PC-9 (cell line): ENCODE data around the gene CPNE7. TPM values are rescaled to one million over a fixed set of nuclear protein-coding genes. Genes with fewer than 3 reads are reported as not detected.

Experiments used
- BruUV-seq: library from RNA; stranded (reverse); fragments of 400-500 nt; replicated peaks from 2 replicates; lab custom pipeline; 2021; lab: Mats Ljungman, UMichigan
- CTCF ChIA-PET: fragments of 300-600 bp; sonication (Branson Sonifier 250); formaldehyde crosslinking; loops from one replicate; lab custom pipeline; 2022; ENCODE audit warnings: antibody characterized with exemption; lab: Charles Lee
- POLR2A ChIA-PET: fragments of 300-600 bp; sonication (Branson Sonifier 250); formaldehyde crosslinking; loops from one replicate; lab custom pipeline; 2022; ENCODE audit warnings: antibody characterized with exemption; ENCODE audit not compliant: unreplicated experiment; lab: Charles Lee
- DNase-seq, 2 experiments: peaks; one replicate each; pipeline versions ENCODE4 v3.0.0 to v3.0.0-alpha.2; 2015 to 2022; ENCODE audit warnings: mixed read lengths in 1 of 2
- H2AFZ ChIP-seq: fragments of 200-600 bp; sonication (generic); 2 replicates; pipeline ENCODE4 v1.8.1; 2017; ENCODE audit warnings: antibody characterized with exemption
- H3F3A ChIP-seq: fragments of 200-600 bp; sonication (generic); 2 replicates; pipeline ENCODE4 v1.8.1; 2017; ENCODE audit warnings: antibody characterized with exemption, mild to moderate bottlenecking, low read depth; ENCODE audit not compliant: insufficient read depth
- H3K27ac ChIP-seq: fragments of 200-600 bp; sonication (generic); 2 replicates; pipeline ENCODE4 v1.6.1; 2016; ENCODE audit warnings: mixed run types
- H3K27me3 ChIP-seq: fragments of 200-600 bp; sonication (generic); 2 replicates; pipeline ENCODE4 v1.6.1; 2016; ENCODE audit warnings: low read depth, mixed run types; ENCODE audit not compliant: insufficient read depth
- H3K36me3 ChIP-seq: fragments of 200-600 bp; sonication (generic); 2 replicates; pipeline ENCODE4 v1.6.1; 2016; ENCODE audit warnings: low read depth, mixed run types
- H3K4me1 ChIP-seq: fragments of 200-600 bp; sonication (generic); replicated peaks from 2 replicates; pipeline ENCODE4 v1.6.1; 2016; ENCODE audit warnings: mixed run types; ENCODE audit not compliant: insufficient read depth
- H3K4me2 ChIP-seq: fragments of 200-600 bp; sonication (generic); 2 replicates; pipeline ENCODE4 v1.6.1; 2017; ENCODE audit warnings: mixed run types
- H3K4me3 ChIP-seq: fragments of 200-600 bp; sonication (generic); 2 replicates; pipeline ENCODE4 v1.6.1; 2016; ENCODE audit warnings: mixed run types
- H3K79me2 ChIP-seq: fragments of 200-600 bp; sonication (generic); 2 replicates; pipeline ENCODE4 v1.6.1; 2017; ENCODE audit warnings: low read depth, mixed run types
- H3K9me2 ChIP-seq: fragments of 200-600 bp; sonication (generic); 2 replicates; pipeline ENCODE4 v1.8.1; 2017; ENCODE audit warnings: mild to moderate bottlenecking; ENCODE audit not compliant: insufficient read depth
- H3K9me3 ChIP-seq: fragments of 200-600 bp; sonication (generic); 2 replicates; pipeline ENCODE4 v1.8.1; 2016; ENCODE audit warnings: low read depth; ENCODE audit not compliant: insufficient read depth
- H4K20me1 ChIP-seq: fragments of 200-600 bp; sonication (generic); 2 replicates; pipeline ENCODE4 v1.8.1; 2017; ENCODE audit not compliant: insufficient read depth
- CTCF ChIP-seq: fragments of 200-600 bp; sonication (generic); conservative IDR thresholded peaks from 2 replicates; pipeline ENCODE4 v1.6.1; 2017; ENCODE audit warnings: mixed run types, antibody characterized with exemption, mild to moderate bottlenecking, moderate library complexity
- EZH2 ChIP-seq: fragments of 200-600 bp; sonication (generic); IDR thresholded peaks from 2 replicates; pipeline ENCODE4 v1.8.0; 2017; ENCODE audit warnings: antibody characterized with exemption, low read depth
- intact Hi-C: fragments of 100-400 bp; cut with micrococcal nuclease; formaldehyde crosslinking; loops from one replicate; pipeline ENCODE4 v1.10.0; 2022; ENCODE audit not compliant: unreplicated experiment
- total RNA-seq: library from RNA; stranded (reverse); gene quantifications from 2 replicates; pipeline ENCODE4 v1.2.3, GENCODE V29; 2021

The CPNE7 gene
- total RNA-seq, 1 experiment from 2014 or later = 19.5 TPM

- Histone ChIP-seq H2AFZ (no peak overlapping the region), H3K4me3 (no peak overlapping the region), H3K79me2 (no peaks in the 10 kb centered on the region), H3K9me2 (no peaks in the 10 kb centered on the region), H4K20me1 (no peaks in the 10 kb centered on the region), H3K4me1 (0 out of 2 replicates have a peak, but pooled peaks cover 7% of the 10 kb centered on the region), H3K9me3 (no peaks in the 10 kb centered on the region), H3K27ac (no peak overlapping the region), H3K36me3 (no peaks in the 10 kb centered on the region), H3K27me3 (no peaks in the 10 kb centered on the region), H3F3A (peaks cover 37% of the 10 kb centered on the region; the same call in 1 of the 2 replicates), H3K4me2 (no peak overlapping the region)
- TF ChIP-seq CTCF = no peak
- TF ChIP-seq EZH2 = no peak
- no peak for DNase-seq
- intact Hi-C loops = no loop called here
- ChIA-PET CTCF (no interaction called here), POLR2A (no interaction called here)
- BruUV-seq = no TSS peak
These were observed 20.6 kb downstream of the CPNE7 start for GRCh38 chr16:89596061-89596689.

- Histone ChIP-seq H4K20me1 (no peaks in the 10 kb centered on the region), H3K9me3 (no peaks in the 10 kb centered on the region), H3K36me3 (no peaks in the 10 kb centered on the region), H3K4me2 (no peak overlapping the region), H2AFZ (no peak overlapping the region), H3K4me3 (no peak overlapping the region), H3K9me2 (no peaks in the 10 kb centered on the region), H3K27ac (no peak overlapping the region), H3K79me2 (no peaks in the 10 kb centered on the region), H3K4me1 (0 out of 2 replicates have a peak, but pooled peaks cover 7% of the 10 kb centered on the region), H3F3A (peaks cover 37% of the 10 kb centered on the region; the same call in 1 of the 2 replicates), H3K27me3 (no peaks in the 10 kb centered on the region)
- BruUV-seq = no TSS peak
- intact Hi-C loops = no loop called here
- ChIA-PET CTCF (no interaction called here), POLR2A (no interaction called here)
- TF ChIP-seq CTCF (no peak), EZH2 (no peak)
- DNase-seq = no peak
These were observed 21.5 kb downstream of the CPNE7 start for GRCh38 chr16:89596957-89597649.

GRCh38 chr16:89598199-89598598, 22.6 kb downstream of the CPNE7 start:
- intact Hi-C loops = no loop called here
- no peaks in the 10 kb centered on the region for H3K9me3 ChIP-seq
- TF ChIP-seq CTCF = no peak
- H3K27me3 ChIP-seq = no peaks in the 10 kb centered on the region
- no peak overlapping the region for H3K4me2 ChIP-seq
- H2AFZ ChIP-seq = no peak overlapping the region
- H3K4me1 ChIP-seq = peaks cover 16% of the 10 kb centered on the region; the same call in 1 of the 2 replicates
- no peaks in the 10 kb centered on the region for H3K36me3 ChIP-seq
- ChIA-PET POLR2A (no interaction called here), CTCF (no interaction called here)
- DNase-seq = peak in 1 of 2 experiments; percentile 48
- BruUV-seq = no TSS peak
- H4K20me1 ChIP-seq = no peaks in the 10 kb centered on the region
- no peak overlapping the region for H3K27ac ChIP-seq
- H3K9me2 ChIP-seq = no peaks in the 10 kb centered on the region
- no peaks in the 10 kb centered on the region for H3K79me2 ChIP-seq
- no peak overlapping the region for H3K4me3 ChIP-seq
- H3F3A ChIP-seq = peaks cover 37% of the 10 kb centered on the region; the same call in 1 of the 2 replicates
